ENCODE data around the gene GAP43.
A peak's percentile ranks its signal among the peaks of the same experiment; 100 is the strongest.

Gene GAP43, protein sequence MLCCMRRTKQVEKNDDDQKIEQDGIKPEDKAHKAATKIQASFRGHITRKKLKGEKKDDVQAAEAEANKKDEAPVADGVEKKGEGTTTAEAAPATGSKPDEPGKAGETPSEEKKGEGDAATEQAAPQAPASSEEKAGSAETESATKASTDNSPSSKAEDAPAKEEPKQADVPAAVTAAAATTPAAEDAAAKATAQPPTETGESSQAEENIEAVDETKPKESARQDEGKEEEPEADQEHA

DNA sequence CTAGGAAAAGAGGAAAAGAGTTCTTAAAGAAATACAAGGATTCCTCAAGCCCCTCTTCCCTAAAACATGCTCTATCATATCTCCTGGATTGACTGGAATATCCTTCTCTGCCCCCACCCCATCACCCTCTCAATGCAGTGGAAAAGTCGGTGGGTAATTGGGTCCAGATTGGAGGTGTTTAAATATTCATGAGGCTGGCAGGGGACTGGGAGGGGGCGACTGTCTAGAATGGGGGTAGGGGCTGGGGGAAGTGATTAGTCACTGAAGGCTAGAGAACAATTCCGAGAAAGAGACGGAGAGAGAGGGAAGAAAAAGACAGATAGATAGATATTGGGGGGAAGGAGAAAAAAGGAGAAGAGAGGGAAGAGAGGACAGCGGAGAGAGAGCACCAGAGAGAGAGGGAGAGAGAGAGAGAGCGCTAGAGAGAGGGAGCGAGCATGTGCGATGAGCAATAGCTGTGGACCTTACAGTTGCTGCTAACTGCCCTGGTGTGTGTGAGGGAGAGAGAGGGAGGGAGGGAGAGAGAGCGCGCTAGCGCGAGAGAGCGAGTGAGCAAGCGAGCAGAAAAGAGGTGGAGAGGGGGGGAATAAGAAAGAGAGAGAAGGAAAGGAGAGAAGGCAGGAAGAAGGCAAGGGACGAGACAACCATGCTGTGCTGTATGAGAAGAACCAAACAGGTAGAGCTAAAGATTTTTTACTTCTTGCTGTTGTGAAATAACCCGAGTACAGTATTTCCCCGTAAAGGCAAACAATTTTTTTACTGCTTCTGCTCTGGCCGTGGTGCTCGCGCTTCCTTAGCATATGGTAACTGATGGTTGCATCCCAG, at the start of gene GAP43:
TSS of gene GAP43 (plus strand) at position 467 of the 825 bp plus-strand sequence. CDS start at position 647, 180 bp downstream.
- DNase-seq = no peak

DNA sequence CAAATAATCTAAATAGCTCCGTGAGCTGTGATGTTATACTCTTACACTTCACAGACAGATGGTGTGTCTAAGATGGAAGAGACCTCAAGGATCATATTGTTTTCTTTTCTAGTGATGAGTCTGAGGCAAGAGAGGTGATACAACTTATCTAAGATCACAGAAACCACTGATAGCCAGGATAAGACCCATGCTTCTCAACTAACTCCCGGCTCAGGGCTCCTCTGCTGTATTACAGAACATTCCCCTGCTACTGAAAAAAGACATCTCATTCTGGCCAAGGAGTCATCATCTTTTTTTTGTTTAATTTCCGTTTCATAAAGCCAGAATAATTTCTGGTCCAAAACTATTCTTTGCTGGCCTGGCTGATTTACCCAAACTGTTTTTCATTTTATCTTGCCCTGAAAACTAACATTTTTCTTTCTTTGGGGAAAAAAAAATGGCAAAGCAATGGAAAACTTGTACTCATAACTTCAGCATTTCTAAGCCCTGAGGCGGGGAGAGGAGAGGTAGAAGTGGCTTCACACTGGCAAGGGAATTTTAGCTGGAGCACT, 46.9 kb upstream of the GAP43 start:
- DNase-seq = no peak

DNA sequence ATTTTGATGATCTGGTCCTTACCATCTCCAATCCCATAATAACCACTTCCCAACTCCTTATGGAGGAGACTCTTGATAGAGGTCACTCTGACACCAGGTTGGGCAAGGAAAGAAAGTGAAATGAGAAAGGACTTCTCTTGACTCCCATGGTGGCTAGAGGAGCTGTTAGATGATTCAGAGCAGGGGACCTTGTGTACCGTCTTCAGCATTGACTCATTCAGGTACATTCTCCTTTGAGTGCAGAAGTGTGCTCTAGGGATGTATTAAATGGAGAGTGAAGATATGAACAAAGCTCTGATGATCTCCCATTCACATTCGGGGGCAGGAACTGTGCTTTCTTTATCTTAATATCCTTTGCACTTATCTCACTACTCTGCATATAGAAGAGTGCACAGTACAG, 46.3 kb upstream of the GAP43 start:
- DNase-seq = no peak

GRCh38 chr3:115578331-115578730, 45.0 kb upstream of the GAP43 start:
- DNase-seq = no peak

- DNase-seq = no peak
Measured at GRCh38 chr3:115580566-115580965, 42.7 kb upstream of the GAP43 start.

GRCh38 chr3:115581362-115582135, 41.8 kb upstream of the GAP43 start:
- no peak for DNase-seq

- no peak for DNase-seq
Measured at GRCh38 chr3:115588201-115589115, 34.9 kb upstream of the GAP43 start.

DNA sequence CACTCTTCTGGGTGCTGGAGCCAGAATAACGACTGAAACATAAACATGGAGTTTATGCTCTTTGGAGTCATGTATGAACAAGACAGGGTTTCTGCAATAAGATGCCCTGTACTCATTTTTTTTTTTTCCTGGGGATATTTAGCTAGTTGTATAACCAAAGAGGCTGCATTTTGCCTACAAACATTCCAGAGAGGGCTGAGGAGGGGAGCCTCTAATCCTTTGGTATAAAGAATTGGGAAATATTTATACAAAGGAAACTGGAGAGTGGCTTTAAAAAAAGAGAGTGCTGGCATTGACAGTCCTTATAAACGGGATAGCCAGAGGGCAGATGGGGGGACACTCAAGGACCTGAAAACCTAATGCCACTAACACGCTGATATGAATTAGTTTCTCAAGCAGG, 32.4 kb upstream of the GAP43 start:
- DNase-seq = no peak

DNA sequence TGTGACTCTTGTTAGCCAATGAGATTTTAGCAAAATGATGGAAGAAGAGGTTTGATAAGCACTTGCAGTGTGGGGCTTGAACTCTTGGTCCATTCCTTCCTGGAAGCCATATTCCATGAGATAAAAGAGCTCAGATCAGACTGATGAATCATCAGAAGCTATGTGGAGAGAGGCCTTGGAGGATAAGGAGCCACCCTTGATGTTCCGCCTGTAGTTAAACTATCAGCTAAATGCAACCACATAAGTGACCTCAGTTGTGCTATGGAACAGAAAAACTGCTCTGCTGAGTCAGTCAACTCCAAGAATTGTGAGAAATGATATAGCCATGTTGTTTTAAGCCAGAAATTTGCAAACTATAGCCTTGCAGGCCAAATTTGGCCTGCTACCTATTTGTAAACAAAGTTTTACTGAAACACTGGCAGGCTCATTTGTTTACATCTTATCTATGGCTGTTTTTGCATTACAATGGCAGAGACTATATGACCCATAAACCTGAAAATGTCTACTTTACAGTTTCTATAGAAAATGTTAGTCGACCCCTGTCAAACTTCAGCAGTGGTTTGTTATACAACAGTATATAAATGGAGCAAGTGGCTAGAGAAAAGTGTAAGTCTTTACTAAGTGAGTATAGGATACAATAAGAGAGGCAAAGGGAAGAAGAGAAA, 27.6 kb upstream of the GAP43 start:
- no peak for DNase-seq

DNA sequence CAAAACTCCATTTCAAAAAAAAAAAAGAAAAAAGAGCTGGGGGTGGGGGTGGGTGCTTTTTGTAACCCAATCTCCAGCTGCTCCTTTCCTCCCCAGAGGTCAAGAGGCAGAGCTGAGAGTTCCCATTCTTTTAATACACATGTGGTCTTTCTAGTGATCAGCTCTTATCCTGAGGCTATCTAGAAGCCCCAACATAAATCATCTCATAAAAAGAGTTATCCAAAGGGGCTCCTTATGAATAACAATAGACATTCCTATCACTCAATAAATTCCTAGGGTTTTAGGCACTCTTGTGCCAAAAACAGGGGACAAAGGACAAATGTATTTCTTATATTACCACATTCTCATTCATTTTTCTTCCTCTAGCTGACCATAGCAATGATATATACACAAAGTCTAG, 25.1 kb upstream of the GAP43 start:
- no peak for DNase-seq

GRCh38 chr3:115602194-115602593, 21.1 kb upstream of the GAP43 start:
- DNase-seq = no peak

DNA sequence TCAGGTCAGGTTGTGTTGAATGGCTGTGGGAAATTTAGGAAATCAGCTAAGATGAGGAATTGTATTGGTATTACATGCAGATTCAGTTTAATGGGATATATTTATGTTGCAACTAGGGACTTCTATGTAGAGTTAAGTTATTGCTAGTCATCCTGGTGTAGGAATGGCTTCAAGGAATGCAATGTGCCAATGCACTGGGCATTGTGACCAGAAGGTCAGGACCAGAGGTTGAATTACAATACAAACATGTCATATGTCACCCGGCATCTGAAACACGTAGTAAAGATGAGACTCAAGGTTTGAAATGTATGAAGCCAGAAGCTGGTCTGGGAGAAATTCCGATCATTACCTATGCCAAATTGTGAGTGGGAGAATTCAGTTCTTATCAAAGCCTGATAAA, 11.7 kb upstream of the GAP43 start:
- no peak for DNase-seq

DNA sequence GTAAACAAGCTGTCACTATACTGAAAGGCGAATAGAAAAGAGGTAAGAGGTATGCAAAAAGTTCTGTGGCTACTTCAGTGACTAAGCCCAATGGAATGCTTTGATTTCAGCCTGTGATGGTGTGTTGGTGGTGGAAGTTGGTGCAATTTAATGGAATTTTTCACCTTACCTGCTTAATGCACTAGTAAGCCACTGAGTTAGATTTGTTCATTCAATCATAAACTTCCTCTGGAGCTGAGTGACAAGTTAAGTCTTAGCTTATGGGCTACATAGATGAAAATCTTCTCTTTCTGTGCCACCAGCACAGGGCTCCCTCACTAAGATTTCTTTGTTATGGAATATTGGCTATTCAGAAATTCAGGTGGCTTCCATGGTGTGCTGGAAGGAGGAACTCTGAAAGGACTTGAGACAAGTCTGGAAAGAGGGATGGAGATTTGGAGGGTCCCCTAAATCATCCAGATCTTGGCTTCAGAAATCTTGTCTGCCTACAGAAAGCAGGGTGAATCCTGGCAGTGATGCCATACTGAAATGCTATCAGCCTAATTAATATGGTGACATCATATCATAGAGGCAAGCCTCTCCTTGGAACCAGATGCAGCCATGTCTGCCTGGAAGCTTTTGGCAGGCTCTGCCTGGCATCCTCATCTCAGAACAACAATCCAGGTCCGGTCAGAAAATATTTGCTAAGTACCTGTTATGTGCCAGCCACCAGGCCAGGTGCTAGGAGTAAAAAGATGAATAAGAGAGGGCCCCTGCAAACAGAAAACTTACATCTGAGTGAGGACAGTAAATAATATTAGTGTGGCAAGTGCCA, 8.1 kb upstream of the GAP43 start:
- no peak for DNase-seq

DNA sequence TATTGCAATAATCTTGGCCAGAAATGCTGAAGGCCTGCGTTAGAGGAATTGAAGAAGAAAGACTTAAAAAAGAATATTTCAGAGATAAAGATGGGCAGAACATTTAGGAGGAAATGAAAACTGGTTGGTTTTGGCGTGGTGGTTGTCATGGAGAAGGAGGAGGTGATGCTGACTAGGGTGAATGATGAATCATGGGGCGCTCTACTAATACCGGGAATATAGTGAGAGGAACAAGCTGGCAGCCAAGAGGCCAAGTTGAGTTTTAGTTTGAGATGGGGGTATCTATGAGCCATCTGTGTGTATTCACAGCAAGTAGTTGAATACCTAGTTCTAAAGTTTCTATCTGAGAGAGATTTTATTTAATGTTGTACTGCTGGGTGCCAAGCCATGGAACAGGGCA, 6.8 kb upstream of the GAP43 start:
- no peak for DNase-seq

DNA sequence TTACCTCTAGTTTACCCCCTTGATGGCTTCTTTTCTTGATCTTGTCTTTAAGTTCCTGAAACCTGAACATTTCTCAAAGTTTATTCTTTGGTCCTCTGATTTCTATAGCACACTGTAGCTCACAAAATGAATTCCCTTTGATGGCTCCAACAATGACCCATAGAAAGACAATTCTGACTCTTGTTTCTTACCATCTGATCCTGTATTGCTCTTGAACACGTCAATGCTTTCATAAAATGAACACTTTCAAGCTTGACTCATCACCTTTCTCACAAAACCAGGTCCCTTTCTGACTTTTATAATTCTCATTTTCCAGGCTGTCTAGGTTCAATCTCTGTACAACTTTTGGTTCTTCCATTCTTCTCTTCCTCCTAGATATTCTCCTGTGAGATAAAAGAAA, 5.7 kb upstream of the GAP43 start:
- DNase-seq = no peak

DNA sequence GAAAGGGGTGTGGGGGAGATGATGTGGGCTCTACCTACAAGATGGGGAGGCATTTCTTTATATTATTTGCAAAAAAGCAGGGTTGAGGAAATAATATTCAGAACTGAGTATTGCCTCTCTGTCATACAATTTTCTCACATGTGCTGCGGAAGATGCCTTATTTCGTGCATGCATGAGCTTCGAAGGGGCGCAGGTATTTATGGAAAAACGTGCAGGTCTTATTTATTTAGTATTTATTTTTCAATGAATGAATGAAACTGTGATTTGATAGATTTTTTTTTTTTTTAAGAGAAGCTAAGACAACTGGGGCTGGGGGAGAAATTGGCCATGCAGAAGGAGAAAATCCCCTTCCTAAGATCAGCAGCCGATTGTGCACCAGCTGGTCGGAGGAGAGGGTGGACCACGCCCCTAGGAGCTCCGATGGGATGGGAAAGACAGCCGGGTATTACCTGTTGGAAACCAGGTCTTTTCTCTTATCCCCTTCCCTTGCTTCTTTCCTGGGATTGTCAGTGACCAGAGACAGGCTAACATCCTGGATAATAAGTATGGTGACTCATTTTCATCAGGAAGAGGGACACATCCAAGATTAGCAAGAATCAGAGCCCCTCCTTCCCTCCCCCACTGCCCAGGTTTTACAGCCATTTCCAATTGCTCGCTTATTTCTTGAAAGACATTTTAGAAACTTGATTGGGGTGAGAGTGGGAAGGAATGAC, 875 bp downstream of the GAP43 start:
- no peak for DNase-seq

GRCh38 chr3:115624901-115625300, 1.6 kb downstream of the GAP43 start:
- no peak for DNase-seq

DNA sequence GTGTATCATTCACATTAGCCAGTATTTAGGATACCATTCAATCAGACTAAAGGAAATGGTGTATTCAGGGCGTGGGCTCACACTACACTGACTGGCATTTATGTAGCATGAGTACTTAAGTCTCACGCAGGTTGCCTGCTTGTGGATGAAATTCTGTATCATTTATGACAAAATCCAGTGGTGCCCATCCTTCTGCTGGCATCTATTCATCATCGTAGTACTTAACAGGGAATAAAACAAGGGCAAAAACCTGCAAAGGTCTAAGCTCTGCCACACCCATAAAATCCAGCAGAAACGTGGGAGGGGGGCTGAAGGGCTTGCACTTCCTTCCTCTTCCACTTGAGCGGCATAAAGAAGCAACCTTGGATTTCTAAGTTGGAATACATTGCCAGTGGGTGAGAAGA, 2.7 kb downstream of the GAP43 start:
- DNase-seq = peak; percentile 12

DNA sequence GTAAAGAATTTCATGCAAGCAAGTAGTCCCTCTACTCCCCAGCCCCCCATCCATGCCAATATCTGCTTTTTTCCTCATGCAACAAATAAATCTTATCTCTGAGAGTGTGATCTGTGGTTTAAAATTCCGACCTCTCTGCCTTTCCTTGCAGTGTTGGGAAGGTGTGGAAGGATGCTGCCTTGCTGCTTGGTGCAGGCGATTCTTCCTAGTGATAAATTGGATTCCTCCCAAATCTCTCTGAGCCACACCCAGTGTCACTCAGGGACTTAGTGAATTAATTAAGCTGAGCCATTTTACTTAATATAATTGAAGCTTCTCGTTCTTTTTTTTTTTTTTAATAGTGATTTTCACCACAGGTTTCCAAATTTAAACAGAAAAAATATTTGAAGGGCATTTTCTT, 3.4 kb downstream of the GAP43 start:
- DNase-seq = no peak
